Pancreas (tissue), 10 donors: ENCODE measurements around the gene TBC1D13. TPM values are rescaled to one million over a fixed set of nuclear protein-coding genes. Genes with fewer than 3 reads are reported as not detected.

ENCODE experiments used
- ATAC-seq, 4 donors: fragments of 200-7000 bp; cut with Tn5 transposase; one replicate each; pipeline versions ENCODE4 v1.8.0 to v1.9.1; 2020; ENCODE audit warnings: mild to moderate bottlenecking in 4 of 4, moderate library complexity in 4 of 4
- DNase-seq, 6 donors: peaks; one replicate each; pipeline ENCODE4 v3.0.0-alpha.2; 2020
- FAIRE-seq: peaks from 2 replicates; lab custom pipeline; 2012; peaks lifted over from hg19 to GRCh38; lab: Jason Lieb, UNC
- H3K27ac ChIP-seq, 4 donors: fragments of 200-600 bp; sonication (generic); 1 replicate in 3 of 4; 2 replicates in 1 of 4; pipeline versions ENCODE4 v1.5.0 to v1.8.0; 2020
- H3K27me3 ChIP-seq, 4 donors: fragments of 200-600 bp; one replicate each; pipeline ENCODE4 v1.8.0; 2021
- H3K36me3 ChIP-seq, 3 donors: fragments of 200-600 bp; sonication (generic) in 1 of 3; one replicate each; pipeline versions ENCODE4 v1.5.0 to v1.8.0; 2020 to 2021
- H3K4me1 ChIP-seq, 3 donors: fragments of 200-600 bp; one replicate each; pipeline ENCODE4 v1.8.0; 2021
- H3K4me3 ChIP-seq, 4 donors: fragments of 200-600 bp; sonication (generic) in 2 of 4; one replicate each; pipeline versions ENCODE4 v1.5.0 to v1.8.0; 2020 to 2021
- H3K9me3 ChIP-seq, 4 donors: fragments of 200-600 bp; one replicate each; pipeline ENCODE4 v1.8.0; 2021
- CTCF ChIP-seq, 4 donors: fragments of 200-600 bp; sonication (generic) in 3 of 4; IDR thresholded peaks; one replicate each; pipeline versions ENCODE4 v1.5.0 to v1.8.0; 2021; ENCODE audit warnings: antibody characterized with exemption in 4 of 4
- WGBS, 2 donors: extraction: QIAGEN DNeasy Blood & Tissue Kit; methylation state at CpG; one replicate each; pipeline ENCODE4 v1.1.7; 2013; 5-methylcytosine and 5-hydroxymethylcytosine counted together
- intact Hi-C, 3 donors: fragments of 100-400 bp; cut with DNase I; formaldehyde crosslinking; loops; one replicate each; pipeline versions ENCODE4 v1.11.1 to v1.14.2; 2022
- polyA plus RNA-seq, 2 donors: library from polyadenylated mRNA; stranded (reverse); fragments of 200-250 nt; gene quantifications; one replicate each; pipeline ENCODE4 v1.2.3, GENCODE V29; 2013
- total RNA-seq, 6 donors: library from RNA; stranded (reverse); fragmentation: NEBNext Ultra II Directional in 4 of 6; extraction: Animal tissue kit (Norgen Biotek cat#: 25700) in 4 of 6; gene quantifications; one replicate each; pipeline versions ENCODE4 v1.2.1 to v1.2.4, GENCODE V29; 2021 to 2023
- donor health status: healthy with polysubstance abuse.
- donor health status: DM: no; HTN: no; CAD: no; lungs with moderate emphysema.
- donor health status: DM: no; HTN: no; CAD: no.
- donor health status: control.
- donor health status: control.
- donor health status: Bipolar disorder and iron deficiency.
- donor health status: DM: yes; HTN: yes; CAD: no.
- donor health status: DM: no; HTN: no; CAD: no.
- donor health status: DM: no; HTN: no; CAD: no.
- donor health status: DM: yes; HTN: yes; CAD: no.

Gene TBC1D13
- 10 to 100 TPM; 10.9 to 18.5 (median 12.7) TPM for total RNA-seq
- 10 to 100 TPM; 15.7 to 17.2 TPM for polyA plus RNA-seq

GRCh38 chr9:128786681-128787601 lies at the start of gene TBC1D13:
Gene TBC1D13 (plus strand): TSS chr9:128787253. CDS start chr9:128787354, 101 bp downstream.
- peaks cover 4 to 5% (median 4%) of the 10 kb centered on the region in 3 donors for H3K4me1 ChIP-seq
- H3K27me3 ChIP-seq, result no peaks in the 10 kb centered on the region
- 7 to 8% methylated on average over 58 to 64 of the region's 64 CpGs for WGBS, 2 donors
- H3K4me3 ChIP-seq, result peak within 1 kb of the TSS; percentile 84 to 100 (median 98)
- TF ChIP-seq CTCF (IDR thresholded peaks at IDR 0.05), result no peak
- intact Hi-C loops, result no loop called here
- FAIRE-seq, result no peak
- peak; percentile 98 to 100 (median 99) for ATAC-seq
- H3K36me3 ChIP-seq, result no peaks in the 10 kb centered on the region
- peak within 1 kb of the TSS; percentile 78 to 82 (median 81) for H3K27ac ChIP-seq
- DNase-seq, result peak; percentile 85 to 95 (median 90)
- no peaks in the 10 kb centered on the region for H3K9me3 ChIP-seq

GRCh38 chr9:128742401-128742800 lies 44.7 kb upstream of the TBC1D13 start:
- H3K36me3 ChIP-seq, result peaks cover 0 to 19% (median 3%) of the 10 kb centered on the region in 3 donors
- WGBS, 2 donors, result 84 to 85% methylated on average over 20 of the region's 20 CpGs
- no peak for TF ChIP-seq CTCF (IDR thresholded peaks at IDR 0.05)
- H3K4me3 ChIP-seq, result no peak overlapping the region
- H3K27ac ChIP-seq, result no peak overlapping the region
- FAIRE-seq, result no peak
- H3K27me3 ChIP-seq, result no peaks in the 10 kb centered on the region
- intact Hi-C loops, result no loop called here
- ATAC-seq, result no peak
- no peaks in the 10 kb centered on the region for H3K4me1 ChIP-seq
- H3K9me3 ChIP-seq, result no peaks in the 10 kb centered on the region
- DNase-seq, result peak in 1 of 6 donors; percentile 56

GRCh38 chr9:128743421-128743820 lies 43.6 kb upstream of the TBC1D13 start:
- ATAC-seq (no peak), DNase-seq (no peak), FAIRE-seq (no peak)
- H3K4me1 ChIP-seq, result no peaks in the 10 kb centered on the region
- no peak for TF ChIP-seq CTCF (IDR thresholded peaks at IDR 0.05)
- H3K4me3 ChIP-seq, result no peak overlapping the region
- intact Hi-C loops, result no loop called here
- no peaks in the 10 kb centered on the region for H3K9me3 ChIP-seq
- peaks cover 0 to 19% (median 3%) of the 10 kb centered on the region in 3 donors for H3K36me3 ChIP-seq
- 85 to 98% methylated on average over 1 of the region's 1 CpG for WGBS, 2 donors
- no peaks in the 10 kb centered on the region for H3K27me3 ChIP-seq
- no peak overlapping the region for H3K27ac ChIP-seq

- H3K36me3 ChIP-seq, result peaks cover 0 to 16% (median 14%) of the 10 kb centered on the region in 3 donors
- FAIRE-seq, result no peak
Measured at GRCh38 chr9:128747241-128747640, 39.8 kb upstream of the TBC1D13 start.

More at GRCh38 chr9:128747241-128747640, 39.8 kb upstream of the TBC1D13 start:
- no peak for DNase-seq
- H3K27ac ChIP-seq, result no peak overlapping the region
- peak in 1 of 4 donors; percentile 35 for ATAC-seq
- H3K4me1 ChIP-seq, result no peaks in the 10 kb centered on the region
- intact Hi-C loops, result no loop called here
- no peaks in the 10 kb centered on the region for H3K9me3 ChIP-seq
- H3K27me3 ChIP-seq, result no peaks in the 10 kb centered on the region
- WGBS, 2 donors, result 95 to 100% methylated on average over 1 of the region's 1 CpG
- TF ChIP-seq CTCF (IDR thresholded peaks at IDR 0.05), result no peak
- H3K4me3 ChIP-seq, result no peak overlapping the region
